Neural cell (in vitro differentiated cells): Measurements from ENCODE around the gene KNTC1. TPM values are rescaled to one million over a fixed set of nuclear protein-coding genes. Genes with fewer than 3 reads are reported as not detected.

ENCODE experiments used
- H2AFZ ChIP-seq: fragments of 200-600, 300-800 bp; sonication (generic), shearing (Covaris generic); 2 replicates; pipeline ENCODE4 v1.6.0; 2014; ENCODE audit warnings: low read depth, mild to moderate bottlenecking, antibody characterized with exemption, low read length, moderate library complexity
- H3F3A ChIP-seq: fragments of 200-600 bp; shearing (Covaris generic); 2 replicates; pipeline ENCODE4 v1.6.1; 2016; ENCODE audit warnings: mild to moderate bottlenecking, moderate library complexity, mixed read lengths, antibody characterized with exemption, low read length; ENCODE audit not compliant: insufficient read depth, poor library complexity, severe bottlenecking
- H3K27ac ChIP-seq: fragments of 200-600, 300-800 bp; sonication (generic), shearing (Covaris generic); 2 replicates; pipeline ENCODE4 v1.5.1; 2014; ENCODE audit warnings: mild to moderate bottlenecking, low read length, moderate library complexity
- H3K27me3 ChIP-seq: fragments of 300-800, 200-600 bp; sonication (generic), shearing (Covaris generic); 2 replicates; pipeline ENCODE4 v1.6.0; 2014; ENCODE audit warnings: mild to moderate bottlenecking, low read depth, low read length, moderate library complexity; ENCODE audit not compliant: insufficient read depth
- H3K36me3 ChIP-seq: fragments of 300-800, 200-600 bp; sonication (generic), shearing (Covaris generic); 2 replicates; pipeline ENCODE4 v1.5.1; 2014; ENCODE audit warnings: mild to moderate bottlenecking, antibody characterized with exemption, low read length, moderate library complexity; ENCODE audit not compliant: insufficient read depth
- H3K4me2 ChIP-seq: fragments of 300-800, 200-600 bp; sonication (generic), shearing (Covaris generic); 2 replicates; pipeline ENCODE4 v1.6.0; 2014; ENCODE audit warnings: mild to moderate bottlenecking, low read length
- H3K4me3 ChIP-seq: fragments of 300-800, 200-600 bp; sonication (generic), shearing (Covaris generic); 2 replicates; pipeline ENCODE4 v1.5.1; 2014; ENCODE audit warnings: mild to moderate bottlenecking, low read length, moderate library complexity
- H3K79me2 ChIP-seq: fragments of 200-600 bp; shearing (Covaris generic); replicated peaks from 2 replicates; pipeline ENCODE4 v1.6.0; 2014; ENCODE audit warnings: mild to moderate bottlenecking, low read length, moderate library complexity; ENCODE audit not compliant: insufficient read depth
- H3K9ac ChIP-seq: fragments of 300-800, 200-600 bp; sonication (generic), shearing (Covaris generic); 2 replicates; pipeline ENCODE4 v1.6.1; 2016; ENCODE audit warnings: mild to moderate bottlenecking, low read length, mixed read lengths
- H3K9me2 ChIP-seq: fragments of 200-600 bp; shearing (Covaris generic); 2 replicates; pipeline ENCODE4 v1.6.1; 2016; ENCODE audit warnings: mild to moderate bottlenecking, low read length, mixed read lengths; ENCODE audit not compliant: insufficient read depth
- H3K9me3 ChIP-seq: fragments of 200-600, 300-800 bp; sonication (generic), shearing (Covaris generic); 2 replicates; pipeline ENCODE4 v1.6.1; 2016; ENCODE audit warnings: mild to moderate bottlenecking, mixed run types, low read length, moderate library complexity, mixed read lengths
- H4K20me1 ChIP-seq: fragments of 200-600 bp; shearing (Covaris generic); 2 replicates; pipeline ENCODE4 v1.6.1; 2016; ENCODE audit warnings: mild to moderate bottlenecking, mixed run types; ENCODE audit not compliant: insufficient read depth
- CTCF ChIP-seq: fragments of 450-650 bp; IDR thresholded peaks from 2 replicates; pipeline ENCODE4 v1.5.1; 2014; ENCODE audit warnings: antibody characterized with exemption, mild to moderate bottlenecking, moderate library complexity; ENCODE audit not compliant: poor library complexity, severe bottlenecking
- EP300 ChIP-seq: fragments of 450-650 bp; conservative IDR thresholded peaks from 2 replicates; pipeline ENCODE4 v1.6.1; 2014; ENCODE audit warnings: antibody characterized with exemption, mild to moderate bottlenecking, moderate library complexity; ENCODE audit not compliant: poor library complexity, severe bottlenecking
- EZH2 ChIP-seq: fragments of 200-600, 300-800 bp; shearing (Covaris generic), sonication (generic); IDR thresholded peaks from 2 replicates; pipeline ENCODE4 v1.6.1; 2014; ENCODE audit warnings: antibody characterized with exemption, low read length, borderline replicate concordance, mild to moderate bottlenecking; ENCODE audit not compliant: insufficient read depth, poor library complexity, severe bottlenecking
- MXI1 ChIP-seq: fragments of 450-650 bp; conservative IDR thresholded peaks from 2 replicates; pipeline ENCODE4 v1.6.1; 2014; ENCODE audit warnings: antibody characterized with exemption, mild to moderate bottlenecking; ENCODE audit not compliant: poor library complexity, severe bottlenecking
- POLR2AphosphoS5 ChIP-seq: IDR thresholded peaks from 2 replicates; pipeline ENCODE4 v1.6.1; 2012
- RAD21 ChIP-seq: fragments of 450-650 bp; conservative IDR thresholded peaks from 2 replicates; pipeline ENCODE4 v1.6.1; 2014; ENCODE audit warnings: antibody characterized with exemption, mild to moderate bottlenecking, moderate library complexity
- REST ChIP-seq: IDR thresholded peaks from 2 replicates; pipeline ENCODE4 v1.6.1; 2012; ENCODE audit warnings: borderline replicate concordance
- SMC3 ChIP-seq: fragments of 450-650 bp; conservative IDR thresholded peaks from 2 replicates; pipeline ENCODE4 v1.6.1; 2014; ENCODE audit warnings: antibody characterized with exemption, mild to moderate bottlenecking, moderate library complexity; ENCODE audit not compliant: poor library complexity
- TAF1 ChIP-seq: IDR thresholded peaks from 2 replicates; pipeline ENCODE4 v1.6.1; 2012; ENCODE audit warnings: low read depth
- polyA plus RNA-seq: library from polyadenylated mRNA; depleted of rRNA; stranded (reverse); fragments of >200 nt; gene quantifications from 2 replicates; pipeline ENCODE4 v1.2.3, GENCODE V29; 2014

KNTC1 gene
- polyA plus RNA-seq, 1 donor from 2014 or later: 16.2 TPM

GRCh38 chr12:122547330-122547729 is 20.3 kb downstream of the KNTC1 start:
- Histone ChIP-seq H3K27ac (no peak overlapping the region), H4K20me1 (no peaks in the 10 kb centered on the region), H3K4me2 (no peak overlapping the region), H3K36me3 (no peaks in the 10 kb centered on the region), H3K4me3 (no peak overlapping the region), H3K9me2 (no peaks in the 10 kb centered on the region), H3K79me2 (no peaks in the 10 kb centered on the region), H2AFZ (no peak overlapping the region), H3F3A (no peaks in the 10 kb centered on the region), H3K9me3 (no peaks in the 10 kb centered on the region), H3K9ac (no peak overlapping the region), H3K27me3 (no peaks in the 10 kb centered on the region)
- TF ChIP-seq EP300 (no peak), MXI1 (no peak), TAF1 (no peak), REST (no peak), EZH2 (no peak)

- Histone ChIP-seq H3K4me3 (no peak overlapping the region), H3K27me3 (no peaks in the 10 kb centered on the region), H3K36me3 (no peaks in the 10 kb centered on the region), H3F3A (no peaks in the 10 kb centered on the region), H3K9ac (no peak overlapping the region), H3K79me2 (no peaks in the 10 kb centered on the region), H2AFZ (no peak overlapping the region), H3K9me3 (no peaks in the 10 kb centered on the region), H3K4me2 (no peak overlapping the region), H3K9me2 (no peaks in the 10 kb centered on the region), H4K20me1 (no peaks in the 10 kb centered on the region), H3K27ac (no peak overlapping the region)
- TF ChIP-seq REST (no peak), EP300 (no peak), TAF1 (no peak), MXI1 (no peak), CTCF (no peak), POLR2AphosphoS5 (no peak), EZH2 (no peak), RAD21 (no peak), SMC3 (no peak)
Measured at GRCh38 chr12:122558745-122559641, 31.9 kb downstream of the KNTC1 start.
